Right forelimb (tissue), 1 donor: ENCODE measurements around the gene VSIG4.
"Not testable (repeated sequence)": the region's sequence is repeated elsewhere in the genome, so short reads cannot be mapped to it uniquely, and the experiment has no call there.

Experiments used
- DNase-seq: peaks from one replicate; pipeline ENCODE4 v3.0.0-alpha.2; 2018

The VSIG4 gene, protein sequence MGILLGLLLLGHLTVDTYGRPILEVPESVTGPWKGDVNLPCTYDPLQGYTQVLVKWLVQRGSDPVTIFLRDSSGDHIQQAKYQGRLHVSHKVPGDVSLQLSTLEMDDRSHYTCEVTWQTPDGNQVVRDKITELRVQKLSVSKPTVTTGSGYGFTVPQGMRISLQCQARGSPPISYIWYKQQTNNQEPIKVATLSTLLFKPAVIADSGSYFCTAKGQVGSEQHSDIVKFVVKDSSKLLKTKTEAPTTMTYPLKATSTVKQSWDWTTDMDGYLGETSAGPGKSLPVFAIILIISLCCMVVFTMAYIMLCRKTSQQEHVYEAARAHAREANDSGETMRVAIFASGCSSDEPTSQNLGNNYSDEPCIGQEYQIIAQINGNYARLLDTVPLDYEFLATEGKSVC

DNA sequence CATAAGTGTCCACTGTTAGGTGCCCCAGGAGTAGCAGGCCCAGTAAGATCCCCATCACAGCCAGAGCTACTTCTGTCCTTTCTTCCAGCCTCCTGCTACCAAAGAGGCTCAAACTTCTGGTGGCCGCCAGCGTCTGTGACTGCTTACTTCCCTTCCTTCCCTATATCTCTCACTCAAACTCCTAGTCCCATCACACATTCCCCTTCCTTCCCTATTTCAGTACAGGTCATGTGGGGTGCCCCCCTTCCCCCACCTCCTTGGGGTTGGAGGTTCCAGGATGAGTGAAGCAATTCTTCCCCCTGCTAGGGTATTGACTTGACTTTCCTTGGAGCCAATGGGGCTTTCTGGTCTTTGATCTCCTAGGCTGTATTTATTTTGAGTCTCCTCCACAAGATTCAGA is at the start of gene VSIG4:
VSIG4 (minus strand) TSS at position 137 of the 400 bp plus-strand sequence; CDS start at position 55, 82 bp downstream.
- no peak for DNase-seq

DNA sequence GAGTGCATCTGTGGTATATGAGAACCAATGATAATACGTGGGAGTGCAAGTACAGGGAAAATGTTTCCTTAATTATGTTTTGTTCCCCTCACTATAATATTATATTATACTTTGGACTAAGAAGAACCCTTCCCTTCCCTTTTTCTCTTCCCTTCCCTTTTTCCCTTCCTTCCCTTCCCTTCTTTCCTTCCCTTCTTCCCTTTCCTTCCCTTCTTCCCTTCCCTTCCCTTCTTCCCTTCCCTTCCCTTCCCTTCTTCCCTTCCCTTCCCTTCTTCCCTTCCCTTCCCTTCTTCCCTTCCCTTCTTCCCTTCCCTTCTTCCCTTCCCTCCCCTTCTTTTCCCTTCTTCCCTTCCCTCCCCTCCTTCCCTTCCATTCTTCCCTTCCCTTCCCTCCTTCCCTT is 36.9 kb upstream of the VSIG4 start:
- DNase-seq, result no peak

DNA sequence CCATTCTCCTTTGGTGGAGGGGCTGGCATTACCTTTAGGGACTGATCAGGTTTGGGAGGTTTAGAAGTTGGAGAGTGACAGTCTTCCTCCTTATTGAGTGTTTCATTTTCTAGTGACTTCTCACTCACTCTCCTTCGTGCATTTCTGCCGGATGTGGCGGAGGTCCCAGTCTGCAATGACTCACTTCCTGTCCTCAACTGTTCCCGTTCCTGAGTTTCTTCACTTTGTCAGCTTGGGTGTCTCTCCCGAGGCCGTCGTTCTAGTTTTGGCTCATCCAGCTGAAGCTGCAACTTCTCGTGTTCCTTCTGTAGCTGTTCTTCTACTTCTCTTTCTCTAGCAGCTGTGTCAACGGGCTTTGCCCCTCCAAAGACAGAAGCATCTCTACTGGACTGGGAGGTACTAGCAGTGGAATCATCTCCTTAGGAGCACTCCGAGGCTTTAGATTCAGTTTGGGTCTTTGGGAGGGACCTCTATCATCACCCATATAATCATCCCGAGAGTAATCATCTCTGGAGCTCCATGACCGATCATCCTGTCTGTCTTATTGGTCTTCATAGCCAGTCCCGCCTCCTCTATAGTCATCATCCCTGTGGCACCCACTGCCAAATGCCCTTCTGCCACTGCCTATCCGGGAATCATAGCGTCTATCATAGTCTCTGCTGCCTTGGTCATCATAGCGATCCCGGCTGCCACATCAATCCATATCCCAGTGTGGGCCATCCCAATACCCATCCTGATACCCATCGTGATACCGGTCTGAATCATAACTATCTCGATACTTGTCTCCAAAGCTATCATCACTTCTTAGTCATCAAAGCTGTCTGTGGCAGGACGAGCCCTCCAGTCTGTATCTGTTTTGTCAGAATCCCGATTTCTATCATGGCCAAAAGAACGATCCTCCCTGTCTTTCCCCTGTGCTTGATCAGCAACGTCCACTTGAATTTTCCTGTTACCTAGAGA is 35.3 kb upstream of the VSIG4 start:
- DNase-seq, result no peak

DNA sequence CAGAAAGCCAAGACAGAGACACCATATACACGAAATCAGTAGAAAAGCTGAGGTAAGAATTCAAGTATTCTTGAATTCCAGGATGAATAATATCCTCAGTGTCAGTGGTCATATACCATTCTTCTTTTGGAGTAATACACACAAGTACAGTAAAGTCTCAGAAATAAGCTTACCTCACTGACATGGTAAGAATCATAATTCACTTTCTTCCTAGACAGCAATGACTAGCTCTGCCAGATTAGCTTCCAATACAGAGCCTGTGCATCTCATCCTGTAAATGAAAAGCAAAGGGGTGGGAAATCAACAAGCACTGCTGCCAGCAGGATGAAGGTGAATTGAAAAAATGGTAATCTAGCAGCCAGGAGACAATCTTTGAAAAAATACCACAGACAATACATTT is 31.2 kb upstream of the VSIG4 start:
- no peak for DNase-seq

DNA sequence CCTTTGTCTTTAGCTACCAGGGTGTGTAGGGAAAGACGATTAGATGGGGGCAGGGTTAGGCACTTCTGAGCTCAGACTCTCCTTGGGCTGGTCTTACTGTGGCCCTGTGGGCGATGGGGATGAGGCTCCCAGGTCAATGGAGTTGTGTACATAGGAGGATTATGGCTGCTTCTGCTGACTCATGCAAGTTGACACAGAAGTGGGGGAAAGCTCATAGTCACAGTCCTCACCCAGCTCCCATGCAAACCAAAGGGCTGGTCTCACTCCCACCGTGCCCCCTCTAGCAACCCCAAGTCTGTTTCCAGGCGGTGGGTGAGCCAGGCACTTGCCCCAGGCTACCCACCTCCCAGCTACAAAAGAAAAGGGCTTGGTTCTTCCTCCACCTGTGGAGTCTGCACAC is 24.4 kb upstream of the VSIG4 start:
- DNase-seq, result no peak

DNA sequence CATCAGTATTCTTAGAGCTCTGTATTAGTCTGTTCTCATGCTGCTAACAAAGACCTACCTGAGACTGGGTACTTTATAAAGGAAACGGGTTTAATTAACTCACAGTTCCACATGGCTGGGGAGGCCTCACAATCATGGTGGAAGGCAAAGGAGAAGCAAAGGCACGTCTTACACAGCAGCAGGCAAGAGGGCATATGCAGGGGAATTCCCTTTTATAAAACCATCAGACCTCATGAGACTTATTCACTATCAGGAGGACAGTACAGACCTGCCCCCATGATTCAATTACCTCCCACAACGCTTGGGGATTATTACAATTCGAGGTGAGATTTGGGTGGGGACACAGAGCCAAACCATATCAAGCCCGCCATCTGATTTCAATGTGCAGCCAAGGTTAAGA is 17.1 kb upstream of the VSIG4 start:
- DNase-seq, result not testable (repeated sequence)

DNA sequence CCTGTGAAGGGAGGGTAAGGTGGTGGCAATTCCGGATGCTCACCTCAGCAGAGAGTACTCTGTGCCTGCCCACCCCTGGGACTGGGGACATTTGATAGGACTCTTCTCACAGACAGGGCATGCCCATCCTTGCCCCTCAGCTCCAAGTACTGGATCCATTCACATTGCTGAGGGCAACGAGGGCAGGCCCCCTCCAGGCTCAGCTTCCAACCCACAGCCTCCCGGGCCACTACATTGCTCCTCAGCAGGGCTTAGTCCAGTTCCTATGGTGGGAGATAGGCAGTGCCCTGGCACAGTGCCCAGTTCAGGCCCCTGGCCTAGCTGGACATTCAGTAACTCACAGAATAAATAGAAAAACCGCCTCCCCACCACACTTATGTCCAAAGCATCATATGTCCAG is 15.1 kb upstream of the VSIG4 start:
- DNase-seq, result no peak

DNA sequence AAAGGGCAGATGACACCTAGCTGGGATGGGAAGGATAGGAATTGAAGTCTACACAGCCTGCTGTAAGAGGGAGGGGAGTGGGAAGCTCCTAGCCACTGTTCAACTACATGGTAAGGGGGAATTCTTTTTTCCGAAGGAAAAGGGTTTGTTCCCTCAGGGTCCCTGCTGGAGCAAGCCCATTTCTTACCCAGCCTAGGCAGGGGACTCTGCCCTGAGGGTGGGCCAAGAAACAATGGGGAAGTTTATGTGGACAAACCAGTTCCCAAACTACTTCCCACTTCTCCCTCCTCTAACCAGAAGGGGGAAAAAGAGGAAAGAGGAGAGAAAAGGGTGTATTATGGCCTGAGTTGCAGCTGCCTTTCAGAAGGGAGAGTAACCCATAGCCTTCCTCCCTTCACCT is 13.5 kb upstream of the VSIG4 start:
- no peak for DNase-seq

DNA sequence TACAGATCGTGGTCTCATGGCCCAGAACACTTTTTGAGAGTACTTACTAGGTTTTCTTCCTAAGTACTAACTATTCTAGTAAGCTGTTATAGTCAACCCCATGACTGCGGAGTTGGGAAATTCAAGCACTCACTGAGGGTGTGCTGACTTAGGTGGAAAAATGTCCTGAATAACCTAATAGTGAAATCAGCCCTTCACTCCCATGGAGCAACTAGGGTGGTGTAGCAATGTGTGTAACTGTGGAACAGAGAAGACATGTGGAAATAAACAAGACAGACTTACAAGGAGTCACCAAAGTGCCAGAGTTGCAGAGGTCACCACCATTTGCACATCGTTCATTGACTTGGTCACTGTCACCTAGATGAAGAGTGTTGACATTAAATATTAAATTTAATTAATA is 12.1 kb upstream of the VSIG4 start:
- DNase-seq, result no peak

DNA sequence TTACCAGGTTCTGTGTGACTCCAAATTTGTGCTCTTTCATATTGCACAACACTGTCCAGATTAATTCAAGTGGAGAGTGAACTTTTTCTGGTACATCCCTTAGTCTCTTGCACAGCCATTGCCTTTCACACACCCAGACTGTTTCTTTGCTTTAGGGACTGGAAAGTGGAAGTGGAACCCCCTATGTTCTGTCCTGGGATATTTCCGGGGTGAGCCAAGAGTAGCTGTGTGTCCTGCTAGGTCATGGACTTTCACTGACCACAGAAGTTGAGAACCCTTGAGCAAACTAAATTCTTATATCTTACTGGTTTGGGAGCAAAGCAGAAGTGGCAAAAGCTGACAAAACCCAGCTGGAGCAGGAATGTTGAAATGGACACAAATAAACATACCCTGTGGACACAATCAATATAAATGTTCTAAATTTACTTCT is 10.3 kb upstream of the VSIG4 start:
- no peak for DNase-seq

DNA sequence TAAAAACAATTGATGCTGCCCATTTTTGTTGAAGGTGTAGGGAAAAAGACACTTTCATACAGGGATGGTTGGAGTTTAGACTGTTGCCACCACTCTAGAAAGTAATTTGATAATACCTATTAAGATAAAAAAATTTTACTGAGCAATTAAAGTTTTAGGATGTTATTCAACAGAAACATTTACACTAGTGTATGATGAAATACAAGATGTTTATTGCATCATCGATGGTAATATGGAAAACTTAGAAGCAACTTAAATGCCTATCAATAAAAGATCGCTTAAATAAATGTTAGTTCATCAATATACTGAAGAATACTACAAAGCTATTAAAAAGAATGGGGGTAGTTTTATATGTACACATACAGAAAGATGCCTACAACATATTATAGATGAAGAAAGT is 9.2 kb upstream of the VSIG4 start:
- DNase-seq, result no peak

DNA sequence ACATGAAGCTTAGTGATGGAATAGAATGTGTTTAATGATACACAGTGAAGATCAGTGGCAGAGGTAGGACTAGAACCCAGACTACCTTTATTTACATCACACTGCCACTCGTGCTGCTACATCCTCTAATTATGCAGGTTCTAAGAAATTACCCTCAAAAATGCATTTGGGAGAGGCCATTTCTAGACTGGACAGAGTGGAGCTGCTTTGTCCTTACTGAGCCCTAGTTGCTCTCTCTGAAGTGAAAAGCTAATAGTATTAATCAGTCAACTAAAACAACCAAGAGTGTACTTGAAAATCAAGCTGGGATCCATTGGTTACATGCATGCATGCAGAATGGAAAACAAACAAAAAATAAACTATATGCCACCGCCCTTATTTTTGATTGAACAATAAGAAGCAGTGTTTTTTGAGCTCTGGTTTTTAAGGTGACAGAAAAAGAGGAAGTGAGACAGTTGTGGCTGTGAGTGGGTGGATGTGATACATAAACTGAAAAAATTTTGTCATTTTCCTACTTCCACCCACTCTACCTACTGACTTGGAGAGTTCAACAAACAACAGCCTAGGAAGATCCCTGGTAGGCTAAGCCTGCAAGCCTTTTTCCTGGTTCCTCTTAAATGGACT is 6.8 kb upstream of the VSIG4 start:
- DNase-seq, result no peak

DNA sequence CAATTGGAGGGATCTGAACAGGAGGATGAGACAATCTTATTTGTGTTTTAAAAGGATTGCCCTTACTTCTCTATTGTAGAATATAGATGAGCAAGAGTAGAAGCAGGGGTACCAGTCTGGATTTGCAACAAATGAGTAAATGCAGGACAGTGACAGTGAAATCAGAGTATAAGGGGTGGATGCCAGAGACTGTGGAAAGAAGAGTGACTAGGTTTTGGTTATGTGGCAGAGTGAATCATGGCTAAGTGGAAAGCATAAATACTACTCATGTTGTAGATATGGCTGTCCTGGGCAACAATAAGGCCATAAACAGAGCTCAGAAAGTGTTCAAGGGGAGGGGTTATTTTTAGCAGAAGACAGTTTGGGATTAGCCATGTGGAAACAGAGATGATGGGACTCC is 6.0 kb upstream of the VSIG4 start:
- DNase-seq, result no peak

DNA sequence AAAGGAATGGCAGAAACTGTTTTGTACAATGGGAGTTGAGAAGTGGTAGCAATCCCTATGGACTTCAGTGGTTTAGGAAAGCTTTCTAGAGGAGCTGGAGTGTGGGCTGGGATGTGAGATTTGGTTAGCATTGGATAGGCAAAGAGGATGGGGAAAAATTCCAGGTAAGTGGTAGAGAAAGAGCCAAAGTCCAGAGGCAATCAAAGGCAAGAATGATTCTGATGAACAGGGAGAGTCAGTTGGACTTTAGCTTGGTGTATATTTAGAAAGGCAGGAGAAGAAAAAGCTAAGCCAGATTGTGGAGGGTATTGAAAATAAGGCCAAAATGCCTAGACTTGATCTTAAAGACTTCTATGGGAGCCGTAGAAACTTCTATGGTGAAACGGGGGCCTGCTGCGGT is 3.7 kb upstream of the VSIG4 start:
- DNase-seq, result no peak

DNA sequence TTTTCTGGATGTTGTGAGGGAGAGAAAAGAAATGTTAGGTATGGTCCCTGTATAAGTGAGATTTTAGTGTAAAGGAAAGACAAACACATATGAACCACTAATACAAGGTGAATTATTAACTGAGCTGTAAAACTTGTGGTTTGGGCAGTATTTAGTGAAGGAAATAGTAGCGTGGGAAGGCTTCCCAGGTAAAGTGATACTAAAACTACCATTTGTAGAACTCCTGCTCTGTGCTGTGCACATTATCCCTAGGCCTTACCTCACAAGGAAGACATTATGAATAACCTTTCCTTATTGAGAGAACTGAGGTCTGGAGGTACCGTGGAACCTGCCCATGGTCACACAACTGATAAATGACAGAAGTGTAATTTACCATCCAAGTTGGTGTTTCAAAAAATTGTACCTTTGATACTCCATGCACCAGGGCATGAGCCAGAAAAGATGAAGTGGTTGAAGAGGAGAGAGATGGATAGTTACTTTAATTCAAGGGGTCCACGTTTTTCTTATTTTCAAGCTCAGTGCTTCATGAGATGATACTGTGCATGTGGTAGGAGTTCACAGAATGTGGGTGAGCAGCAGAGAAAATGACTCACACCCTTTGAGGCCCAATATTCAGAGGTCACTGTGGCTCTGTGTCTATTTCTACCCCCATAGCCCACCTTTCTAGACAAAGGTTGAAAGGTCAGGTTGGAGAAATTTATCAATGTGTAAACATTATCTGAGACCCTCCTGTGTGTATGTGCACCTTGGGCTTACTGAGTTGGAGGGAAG is 2.6 kb upstream of the VSIG4 start:
- no peak for DNase-seq

DNA sequence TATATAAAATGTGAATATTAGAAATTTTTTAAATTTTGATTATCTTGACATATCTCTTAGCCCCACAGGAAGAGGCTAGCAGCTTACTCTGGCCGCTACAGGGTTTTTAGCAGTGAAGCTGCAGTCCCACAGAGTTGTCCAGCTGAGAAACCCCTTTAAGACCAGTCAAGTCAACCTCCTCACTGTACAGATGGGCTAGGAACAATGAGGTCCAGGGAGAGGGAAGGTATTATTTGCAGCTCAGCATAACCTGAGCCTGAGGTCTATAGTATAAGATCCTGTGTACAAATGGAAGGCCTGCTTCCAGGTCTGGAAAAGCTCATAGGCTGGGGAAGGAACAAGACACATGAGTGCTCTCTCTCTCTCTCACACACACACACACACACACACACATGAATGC is 1.8 kb downstream of the VSIG4 start:
- DNase-seq, result no peak

DNA sequence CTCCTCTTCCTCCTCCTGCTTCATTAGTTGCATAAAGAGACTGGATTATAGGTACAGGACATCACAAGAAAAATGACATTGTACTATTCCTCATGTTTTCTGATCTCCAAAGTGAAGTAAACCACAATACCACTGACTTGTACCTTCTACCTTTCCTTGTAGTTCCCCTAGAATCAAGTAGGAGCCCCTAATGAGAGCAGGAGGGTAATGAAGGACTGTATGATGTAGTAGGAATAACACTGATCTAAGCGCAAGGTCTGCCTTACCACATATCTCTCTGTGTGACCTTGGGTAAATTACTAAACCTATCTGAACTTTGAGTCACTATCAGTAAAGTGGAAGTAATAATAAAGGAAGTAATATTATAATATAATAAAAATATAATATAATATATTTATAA is 3.6 kb downstream of the VSIG4 start:
- DNase-seq, result no peak

DNA sequence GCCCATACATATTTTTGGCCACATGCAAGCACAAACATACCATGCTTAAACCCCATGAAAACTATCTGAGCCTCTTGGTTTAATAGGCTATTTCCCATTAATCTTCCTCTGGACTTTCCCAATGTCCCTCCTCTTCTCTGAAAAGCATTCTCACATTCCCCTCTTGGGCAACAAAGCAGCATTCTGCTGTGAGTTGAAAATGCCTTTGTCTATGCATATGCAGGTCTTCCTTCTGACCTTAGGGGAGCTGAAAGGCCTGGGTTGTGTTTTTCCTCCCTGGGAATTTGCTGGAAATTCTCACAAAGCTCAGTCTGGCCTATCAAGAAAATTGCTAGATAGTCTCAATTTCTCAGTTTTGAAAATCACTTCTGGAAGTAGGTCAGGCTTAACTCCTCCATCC is 4.2 kb downstream of the VSIG4 start:
- no peak for DNase-seq

DNA sequence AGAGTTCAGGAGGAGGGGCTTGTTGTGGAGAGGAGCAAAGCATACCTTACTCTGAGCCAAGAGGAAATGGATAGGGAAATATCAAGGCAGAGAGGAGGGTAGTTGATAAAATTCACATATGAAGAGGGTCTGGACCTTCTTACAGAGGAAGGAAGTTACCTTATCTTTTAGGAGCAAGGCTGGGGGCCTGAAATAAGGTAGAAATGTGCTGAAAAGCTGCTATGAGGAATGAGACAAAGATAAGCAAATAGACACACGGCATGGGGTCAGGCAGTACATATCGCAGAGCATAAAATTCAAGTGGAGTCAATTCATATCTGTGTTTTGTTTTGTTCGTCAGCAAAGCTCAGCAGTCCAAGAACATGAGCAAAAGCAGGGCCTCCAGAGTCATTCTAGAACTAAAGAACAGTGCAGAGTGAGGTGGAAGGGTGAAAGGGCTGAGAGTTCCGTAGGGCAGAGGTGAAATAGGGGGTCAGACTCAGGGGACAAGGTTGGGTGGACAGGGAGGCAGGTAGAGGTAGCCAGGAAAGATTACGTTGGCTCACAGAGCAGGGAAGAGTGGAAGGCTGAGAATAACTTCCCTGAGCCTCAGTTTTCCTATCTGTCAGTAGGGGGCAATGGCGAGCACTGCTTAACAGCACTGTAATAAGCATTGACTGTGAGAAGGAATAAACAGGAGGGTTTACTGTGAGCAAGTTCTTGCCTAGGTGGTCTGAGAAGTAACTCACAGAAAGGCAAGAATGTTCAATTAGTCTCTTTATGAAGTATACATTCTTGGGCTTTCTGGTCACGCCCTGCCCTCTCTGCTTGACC is 9.2 kb downstream of the VSIG4 start:
- no peak for DNase-seq

DNA sequence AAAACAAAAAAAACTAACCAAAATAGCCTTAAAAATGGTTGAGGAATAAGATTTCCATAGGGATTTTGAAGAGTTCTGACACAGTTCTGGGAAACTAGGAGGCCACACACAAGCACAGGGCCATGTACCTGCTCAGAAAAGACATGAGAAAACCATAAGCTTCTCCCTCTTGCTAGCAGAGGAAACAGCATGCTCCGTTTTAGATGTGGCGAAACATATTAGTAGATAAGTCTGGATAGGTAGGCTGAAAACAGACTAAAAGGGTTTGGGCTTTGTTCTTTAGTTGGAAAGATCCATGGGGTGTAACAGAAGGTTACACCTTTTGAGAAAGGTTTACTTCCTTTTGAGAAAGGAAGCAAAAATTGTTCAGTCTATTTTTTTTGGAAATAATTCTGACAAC is 10.9 kb downstream of the VSIG4 start:
- no peak for DNase-seq

DNA sequence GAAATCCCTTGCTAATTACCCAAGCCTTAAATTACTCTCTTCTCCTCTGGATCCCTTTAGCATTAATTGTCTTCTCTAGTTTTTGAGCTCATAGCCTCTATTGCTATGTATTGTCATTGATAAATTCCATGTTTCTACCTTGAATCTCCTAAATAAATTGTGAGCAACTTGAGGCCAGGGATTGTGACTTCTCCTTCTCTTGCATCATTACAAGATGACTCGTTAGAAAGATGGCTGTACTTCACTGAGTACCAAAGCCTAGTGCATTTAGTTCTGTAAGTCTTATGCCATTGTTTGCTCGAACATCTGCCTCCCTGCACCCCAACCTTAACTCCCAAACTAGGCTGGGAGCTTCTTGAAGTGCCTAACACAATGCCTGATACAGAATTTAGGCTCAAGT is 15.3 kb downstream of the VSIG4 start:
- DNase-seq, result no peak

DNA sequence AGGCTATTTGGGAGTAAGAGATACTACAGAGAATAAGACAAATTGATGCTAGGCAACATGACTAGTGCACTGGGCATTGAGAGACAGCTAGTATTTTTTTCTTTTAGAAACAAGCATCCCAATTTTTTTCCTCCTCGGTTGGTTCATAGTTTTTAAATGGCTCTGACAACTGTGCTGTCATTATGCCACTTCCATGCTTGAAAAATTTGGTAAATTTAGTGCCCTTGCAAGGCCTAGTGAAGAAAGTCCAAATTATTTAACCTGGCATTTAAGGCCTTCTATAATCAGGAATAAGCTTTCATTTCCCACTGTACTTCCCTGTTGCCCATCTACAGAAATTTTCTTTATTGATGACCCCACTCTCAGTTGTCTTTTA is 15.8 kb downstream of the VSIG4 start:
- DNase-seq, result no peak
